Suprapubic skin (tissue), 4 donors: ENCODE results near the gene PANX1.

ENCODE experiments used
- CTCF ChIP-seq, 2 donors: fragments of 200-600 bp in 1 of 2; fragments of 450-650 bp in 1 of 2; sonication (generic) in 1 of 2; IDR thresholded peaks; one replicate each; pipeline ENCODE4 v1.5.1; 2016 to 2019; ENCODE audit warnings: antibody characterized with exemption in 2 of 2, mild to moderate bottlenecking in 1 of 2, moderate library complexity in 1 of 2
- EP300 ChIP-seq: sonication (generic); formaldehyde crosslinking; IDR thresholded peaks from one replicate; pipeline ENCODE4 v1.6.1; 2017; ENCODE audit warnings: antibody characterized with exemption
- POLR2A ChIP-seq, 2 donors: fragments of 450-650 bp; IDR thresholded peaks; one replicate each; pipeline ENCODE4 v1.6.1; 2017; ENCODE audit warnings: antibody characterized with exemption in 2 of 2, mild to moderate bottlenecking in 2 of 2, moderate library complexity in 2 of 2
- POLR2AphosphoS5 ChIP-seq, 3 donors: sonication (generic); formaldehyde crosslinking; IDR thresholded peaks; one replicate each; pipeline ENCODE4 v1.6.1; 2017; ENCODE audit warnings: antibody characterized with exemption in 3 of 3

- TF ChIP-seq EP300 (no peak), CTCF (IDR thresholded peaks at IDR 0.05) (no peak), POLR2AphosphoS5 (IDR thresholded peaks at IDR 0.05) (no peak), POLR2A (IDR thresholded peaks at IDR 0.05) (no peak)
These were observed 52.9 kb downstream of the PANX1 start for GRCh38 chr11:94181526-94181925.
